ENCODE data around the gene DCANP1. TPM values are rescaled to one million over a fixed set of nuclear protein-coding genes. Genes with fewer than 3 reads are reported as not detected.

Gene DCANP1
- total and polyA plus RNA-seq, 10 donors: 0.23 to 2.4 (median 0.71) TPM

DNA sequence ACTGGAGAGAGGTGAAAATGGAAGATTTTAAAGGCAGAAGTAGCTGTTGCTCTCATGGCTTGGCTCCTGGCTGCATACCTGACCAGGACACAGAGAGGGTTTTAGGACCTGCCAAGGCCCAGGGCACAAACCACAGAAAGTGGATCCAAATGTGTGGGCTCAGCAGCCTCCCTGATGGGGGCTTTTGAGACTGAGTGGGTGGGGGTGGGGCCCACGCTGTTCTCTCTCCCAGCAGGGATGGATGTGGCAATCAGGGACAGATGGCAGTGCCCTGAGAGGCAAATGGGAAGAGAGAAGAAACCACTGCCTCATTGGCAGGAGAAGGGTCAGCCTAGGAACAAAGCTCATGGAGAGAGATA, 39.9 kb upstream of the DCANP1 start:
- DNase-seq: no peak
- H3K4me3 ChIP-seq: no peak overlapping the region
- 20 to 56% (median 33%) methylated on average over 1 of the region's 1 CpG for WGBS, 5 donors
- H3K27ac ChIP-seq: no peak overlapping the region
- TF ChIP-seq POLR2A (IDR thresholded peaks at IDR 0.05): no peak
- H3K27me3 ChIP-seq (replicated peaks in 1 of 7): peaks cover 3 to 80% (median 50%) of the 10 kb centered on the region in 7 donors
- H3K9me3 ChIP-seq: no peaks in the 10 kb centered on the region
- H3K4me1 ChIP-seq: peaks cover 0 to 41% (median 25%) of the 10 kb centered on the region in 6 donors
- intact Hi-C loops (cut with DNase I; ENCODE audit: low total_unique reads): no loop called here
- H3K36me3 ChIP-seq: no peaks in the 10 kb centered on the region

- Histone ChIP-seq H3K27me3 (replicated peaks in 1 of 7) (peaks cover 3 to 73% (median 44%) of the 10 kb centered on the region in 7 donors), H3K4me3 (no peak overlapping the region), H3K27ac (no peak overlapping the region), H3K9me3 (no peaks in the 10 kb centered on the region), H3K36me3 (no peaks in the 10 kb centered on the region), H3K4me1 (peaks cover 0 to 36% (median 24%) of the 10 kb centered on the region in 6 donors)
- intact Hi-C loops (cut with DNase I; ENCODE audit: low total_unique reads): no loop called here
- DNase-seq: no peak
- WGBS, 5 donors: 75 to 84% (median 82%) methylated on average over 12 to 13 of the region's 13 CpGs
- TF ChIP-seq POLR2A (IDR thresholded peaks at IDR 0.05) (no peak), POLR2AphosphoS5 (IDR thresholded peaks at IDR 0.05) (no peak), CTCF (IDR thresholded peaks at IDR 0.05 in 8 of 11, conservative IDR thresholded peaks at IDR 0.05 in 3 of 11) (no peak)
These were observed 39.2 kb upstream of the DCANP1 start for GRCh38 chr5:135486131-135487036.

- 63 to 80% (median 71%) methylated on average over 5 of the region's 5 CpGs for WGBS, 5 donors
- H3K27ac ChIP-seq: no peak overlapping the region
- H3K36me3 ChIP-seq: no peaks in the 10 kb centered on the region
- intact Hi-C loops (cut with DNase I; ENCODE audit: low total_unique reads): no loop called here
- peaks cover 3 to 62% (median 27%) of the 10 kb centered on the region in 7 donors for H3K27me3 ChIP-seq (replicated peaks in 1 of 7)
- no peaks in the 10 kb centered on the region for H3K9me3 ChIP-seq
- H3K4me1 ChIP-seq: peaks cover 0 to 22% (median 16%) of the 10 kb centered on the region in 6 donors
- no peak overlapping the region for H3K4me3 ChIP-seq
- no peak for DNase-seq
- TF ChIP-seq POLR2A (IDR thresholded peaks at IDR 0.05) (no peak), CTCF (IDR thresholded peaks at IDR 0.05 in 8 of 11, conservative IDR thresholded peaks at IDR 0.05 in 3 of 11) (no peak), POLR2AphosphoS5 (IDR thresholded peaks at IDR 0.05) (no peak)
These were observed 37.5 kb upstream of the DCANP1 start for GRCh38 chr5:135484674-135485086.

GRCh38 chr5:135483254-135483653, 36.1 kb upstream of the DCANP1 start:
- intact Hi-C loops (cut with DNase I; ENCODE audit: low total_unique reads): no loop called here
- peaks cover 0 to 56% (median 14%) of the 10 kb centered on the region in 7 donors for H3K27me3 ChIP-seq (replicated peaks in 1 of 7)

More at GRCh38 chr5:135483254-135483653, 36.1 kb upstream of the DCANP1 start:
- TF ChIP-seq POLR2AphosphoS5 (IDR thresholded peaks at IDR 0.05) (no peak), CTCF (IDR thresholded peaks at IDR 0.05 in 8 of 11, conservative IDR thresholded peaks at IDR 0.05 in 3 of 11) (no peak), POLR2A (IDR thresholded peaks at IDR 0.05) (no peak)
- H3K27ac ChIP-seq: no peak overlapping the region
- H3K4me3 ChIP-seq: no peak overlapping the region
- peaks cover 0 to 8% (median 2%) of the 10 kb centered on the region in 6 donors for H3K4me1 ChIP-seq
- 53 to 93% (median 78%) methylated on average over 1 of the region's 1 CpG for WGBS, 5 donors
- DNase-seq: no peak
- H3K36me3 ChIP-seq: no peaks in the 10 kb centered on the region
- H3K9me3 ChIP-seq: no peaks in the 10 kb centered on the region
